K562 (cell line): ENCODE results near the gene WSCD2. TPM values are rescaled to one million over a fixed set of nuclear protein-coding genes. Genes with fewer than 3 reads are reported as not detected.

ENCODE experiments used
- ARNT ChIP-seq, 2 experiments: fragments of 450-650 bp; IDR thresholded peaks; 2 replicates each; pipeline ENCODE4 v1.6.1; 2016; ENCODE audit warnings: mild to moderate bottlenecking in 1 of 2
- ELK1 ChIP-seq: sonication (generic); formaldehyde crosslinking; IDR thresholded peaks from 2 replicates; pipeline ENCODE4 v1.8.1; 2022; ENCODE audit warnings: missing genetic modification reagents
- EP400 ChIP-seq: fragments of 450-650 bp; IDR thresholded peaks from 2 replicates; pipeline ENCODE4 v1.6.1; 2017; ENCODE audit warnings: antibody characterized with exemption, mild to moderate bottlenecking, moderate library complexity
- MYC ChIP-seq, 2 experiments: fragments of 250-450 bp in 1 of 2; sonication (Bioruptor Pico) in 1 of 2; IDR thresholded peaks; 2 replicates each; pipeline versions ENCODE4 v1.5.1 to v1.6.1; 2012 to 2021; ENCODE audit warnings: low read depth in 2 of 2, borderline replicate concordance in 1 of 2, improper control_type of control experiment in 1 of 2, low read length in 1 of 2, mild to moderate bottlenecking in 1 of 2, moderate library complexity in 1 of 2
- NCOR1 ChIP-seq: fragments of 450-650 bp; IDR thresholded peaks from 2 replicates; pipeline ENCODE4 v1.6.1; 2016; ENCODE audit warnings: mild to moderate bottlenecking, moderate library complexity
- NEUROD1 ChIP-seq: fragments of 150-350 bp; IDR thresholded peaks from 2 replicates; pipeline ENCODE4 v1.6.1; 2014; ENCODE audit warnings: borderline replicate concordance, low read length, low read depth; ENCODE audit not compliant: partially characterized antibody
- OTX1 ChIP-seq: fragments of 450-650 bp; formaldehyde crosslinking; IDR thresholded peaks from 2 replicates; pipeline ENCODE4 v1.4.0; 2022; ENCODE audit warnings: mild to moderate bottlenecking
- POLR2A ChIP-seq: fragments of 450-650 bp; conservative IDR thresholded peaks from 2 replicates; pipeline ENCODE4 v1.6.1; 2016
- RBFOX2 ChIP-seq: fragments of 200-400 bp; formaldehyde crosslinking; IDR thresholded peaks from 2 replicates; pipeline ENCODE4 v1.6.1; 2017; ENCODE audit warnings: low read depth, mild to moderate bottlenecking, low read length, moderate library complexity
- RFX7 ChIP-seq: fragments of 250-450 bp; sonication (Bioruptor Pico); IDR thresholded peaks from 2 replicates; pipeline ENCODE4 v1.5.1; 2021; ENCODE audit warnings: mild to moderate bottlenecking
- STAT5A ChIP-seq: IDR thresholded peaks from 2 replicates; pipeline ENCODE4 v1.6.1; 2012; ENCODE audit warnings: low read length, inconsistent platforms, borderline replicate concordance
- STAT6 ChIP-seq: sonication (generic); formaldehyde crosslinking; IDR thresholded peaks from 2 replicates; pipeline ENCODE4 v1.8.1; 2023; ENCODE audit warnings: mild to moderate bottlenecking, missing genetic modification reagents
- TAF9B ChIP-seq: fragments of 450-650 bp; IDR thresholded peaks from 2 replicates; pipeline ENCODE4 v1.6.1; 2018; ENCODE audit warnings: mild to moderate bottlenecking; ENCODE audit not compliant: partially characterized antibody
- TEAD1 ChIP-seq, 2 experiments: fragments of 450-650 bp in 1 of 2; sonication (generic) in 1 of 2; formaldehyde crosslinking; IDR thresholded peaks; 2 replicates each; pipeline versions ENCODE4 v1.4.0 to v1.8.0; 2020 to 2022; ENCODE audit warnings: mild to moderate bottlenecking in 2 of 2, missing genetic modification reagents in 1 of 2
- ZNF445 ChIP-seq: fragments of 250-450 bp; sonication (Bioruptor Pico); IDR thresholded peaks from 2 replicates; pipeline ENCODE4 v1.4.0; 2020; ENCODE audit warnings: low read depth, mild to moderate bottlenecking, moderate library complexity
- ZNF561 ChIP-seq: fragments of 450-650 bp; formaldehyde crosslinking; conservative IDR thresholded peaks from 2 replicates; pipeline ENCODE4 v1.4.0; 2020; ENCODE audit warnings: mild to moderate bottlenecking, moderate library complexity
- polyA plus RNA-seq, 8 experiments: library from polyadenylated mRNA; depleted of rRNA in 4 of 8; stranded (reverse) in 5 of 8; unstranded in 3 of 8; fragments of >200 nt; fragmentation: Nextera tagmentation in 2 of 8; fragmentation: Illumina TruSeq in 1 of 8; extraction: Ambion mirVana in 2 of 8; extraction: Trizol in 1 of 8; gene quantifications; 2 replicates each; pipeline versions ENCODE4 v1.2.1 to v1.2.3, GENCODE V29; 2011 to 2014; ENCODE audit warnings: inconsistent platforms in 1 of 8, missing spikeins in 1 of 8
- total RNA-seq, 7 experiments: library from RNA; depleted of rRNA in 6 of 7; stranded (reverse); fragments of >200 nt in 6 of 7; fragmentation: Illumina TruSeq in 2 of 7; extraction: Trizol in 2 of 7; gene quantifications; 2 replicates each; pipeline versions ENCODE4 v1.2.1 to v1.2.3, GENCODE V29; 2011 to 2021; ENCODE audit warnings: low replicate concordance in 1 of 7
- TF ChIP-seq, protein P1 (sequence below): fragments of 250-450 bp; sonication (Bioruptor Pico); IDR thresholded peaks from 2 replicates; pipeline ENCODE4 v1.8.0; 2021; ENCODE audit warnings: moderate library complexity, mild to moderate bottlenecking, inconsistent platforms
- TF ChIP-seq, protein P2 (sequence below): fragments of 450-650 bp; formaldehyde crosslinking; IDR thresholded peaks from 2 replicates; pipeline ENCODE4 v1.4.0; 2022; ENCODE audit warnings: mild to moderate bottlenecking, moderate library complexity
- TF ChIP-seq, protein P3 (sequence below): sonication (generic); formaldehyde crosslinking; IDR thresholded peaks from 2 replicates; pipeline ENCODE4 v1.8.0; 2022; ENCODE audit warnings: missing genetic modification reagents, mild to moderate bottlenecking, borderline replicate concordance

WSCD2 gene
- total and polyA plus RNA-seq, 9 of the 15 experiments (the other 6 are each of a cell fraction or from before 2014, with no cell fraction given), result 0.72 to 14.1 (median 4.0) TPM

DNA sequence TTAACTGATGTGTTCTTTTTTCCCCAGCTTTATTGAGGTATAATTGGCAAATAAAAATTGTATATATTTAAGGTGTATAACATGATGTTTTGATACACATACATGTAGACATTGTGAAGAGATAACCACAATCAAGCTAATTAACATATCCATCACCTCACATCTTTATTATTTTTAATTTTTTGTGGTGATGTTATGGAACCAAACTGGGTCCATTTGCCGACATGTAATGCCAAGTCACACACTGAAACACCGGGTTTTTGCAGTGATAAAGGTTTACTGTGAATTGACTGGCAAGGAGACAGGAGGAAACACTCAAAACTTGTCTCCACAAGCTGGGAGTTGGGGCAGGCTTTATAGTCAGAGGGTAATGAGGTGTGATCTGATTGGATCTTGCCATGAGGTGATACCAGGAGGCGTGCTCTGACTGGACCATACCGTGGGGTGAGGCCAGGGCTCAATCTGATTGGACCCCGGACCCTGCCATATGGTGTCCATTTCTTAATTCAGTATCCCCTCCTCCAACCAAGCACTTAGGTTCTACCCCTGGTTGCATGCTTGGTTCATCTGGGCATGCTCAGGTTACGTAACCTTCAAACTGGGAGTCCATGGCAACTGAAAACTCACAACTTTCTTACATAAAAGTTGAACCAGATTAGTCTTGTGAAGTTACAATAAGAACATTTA lies 11.8 kb upstream of the WSCD2 start (continued):
- TF ChIP-seq OTX1 (peak; percentile 90), STAT5A (no peak), MYC (IDR thresholded peaks at IDR 0.05; ENCODE audit: low read depth, low read length) (peak; percentile 55; the same call in 1 of the 2 replicates), MYC (CRISPR knock-in tag; IDR thresholded peaks at IDR 0.05; ENCODE audit: borderline replicate concordance, low read depth) (no peak), STAT6 (CRISPR knock-in tag) (no peak), ARNT (IDR thresholded peaks at IDR 0.05) (peak; percentile 27 to 79; a peak in 2 of 4 replicates), TAF9B (peak; percentile 47), ZNF561 (CRISPR knock-in tag) (no peak), ELK1 (CRISPR knock-in tag) (no peak), RBFOX2 (peak; percentile 51; the same call in 1 of the 2 replicates), ZNF445 (CRISPR knock-in tag) (no peak), EP400 (peak; percentile 46; the same call in 1 of the 2 replicates), NEUROD1 (peak; percentile 89), TEAD1 (CRISPR knock-in tag; IDR thresholded peaks at IDR 0.05) (peak in 1 of 2 experiments; percentile 90; a peak in 2 of 4 replicates), POLR2A (peak; percentile 99), RFX7 (peak; percentile 63; the same call in 1 of the 2 replicates), NCOR1 (peak; percentile 23; the same call in 1 of the 2 replicates)
- TF ChIP-seq, protein P1, sequence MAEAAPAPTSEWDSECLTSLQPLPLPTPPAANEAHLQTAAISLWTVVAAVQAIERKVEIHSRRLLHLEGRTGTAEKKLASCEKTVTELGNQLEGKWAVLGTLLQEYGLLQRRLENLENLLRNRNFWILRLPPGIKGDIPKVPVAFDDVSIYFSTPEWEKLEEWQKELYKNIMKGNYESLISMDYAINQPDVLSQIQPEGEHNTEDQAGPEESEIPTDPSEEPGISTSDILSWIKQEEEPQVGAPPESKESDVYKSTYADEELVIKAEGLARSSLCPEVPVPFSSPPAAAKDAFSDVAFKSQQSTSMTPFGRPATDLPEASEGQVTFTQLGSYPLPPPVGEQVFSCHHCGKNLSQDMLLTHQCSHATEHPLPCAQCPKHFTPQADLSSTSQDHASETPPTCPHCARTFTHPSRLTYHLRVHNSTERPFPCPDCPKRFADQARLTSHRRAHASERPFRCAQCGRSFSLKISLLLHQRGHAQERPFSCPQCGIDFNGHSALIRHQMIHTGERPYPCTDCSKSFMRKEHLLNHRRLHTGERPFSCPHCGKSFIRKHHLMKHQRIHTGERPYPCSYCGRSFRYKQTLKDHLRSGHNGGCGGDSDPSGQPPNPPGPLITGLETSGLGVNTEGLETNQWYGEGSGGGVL, result 0 out of 2 replicates have a peak, but pooled peaks have one; percentile 13
- TF ChIP-seq, protein P2, sequence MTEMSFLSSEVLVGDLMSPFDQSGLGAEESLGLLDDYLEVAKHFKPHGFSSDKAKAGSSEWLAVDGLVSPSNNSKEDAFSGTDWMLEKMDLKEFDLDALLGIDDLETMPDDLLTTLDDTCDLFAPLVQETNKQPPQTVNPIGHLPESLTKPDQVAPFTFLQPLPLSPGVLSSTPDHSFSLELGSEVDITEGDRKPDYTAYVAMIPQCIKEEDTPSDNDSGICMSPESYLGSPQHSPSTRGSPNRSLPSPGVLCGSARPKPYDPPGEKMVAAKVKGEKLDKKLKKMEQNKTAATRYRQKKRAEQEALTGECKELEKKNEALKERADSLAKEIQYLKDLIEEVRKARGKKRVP (CRISPR knock-in tag), result peak; percentile 62; the same call in 1 of the 2 replicates
- TF ChIP-seq, protein P3, sequence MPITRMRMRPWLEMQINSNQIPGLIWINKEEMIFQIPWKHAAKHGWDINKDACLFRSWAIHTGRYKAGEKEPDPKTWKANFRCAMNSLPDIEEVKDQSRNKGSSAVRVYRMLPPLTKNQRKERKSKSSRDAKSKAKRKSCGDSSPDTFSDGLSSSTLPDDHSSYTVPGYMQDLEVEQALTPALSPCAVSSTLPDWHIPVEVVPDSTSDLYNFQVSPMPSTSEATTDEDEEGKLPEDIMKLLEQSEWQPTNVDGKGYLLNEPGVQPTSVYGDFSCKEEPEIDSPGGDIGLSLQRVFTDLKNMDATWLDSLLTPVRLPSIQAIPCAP (CRISPR knock-in tag), result no peak
